HCT116 (cell line): Measurements from ENCODE around the gene ADIPOR2. TPM values are rescaled to one million over a fixed set of nuclear protein-coding genes. Genes with fewer than 3 reads are reported as not detected.

Experiments used
- ATAC-seq: fragments of 200-7000 bp; cut with Tn5 transposase; 2 replicates; pipeline ENCODE4 v1.9.1; 2020; ENCODE audit warnings: mild to moderate bottlenecking, moderate library complexity
- BruUV-seq: library from RNA; stranded (reverse); fragments of 400-500 nt; replicated peaks from 2 replicates; lab custom pipeline; 2021; lab: Mats Ljungman, UMichigan
- CTCF ChIA-PET: fragments of 300-600 bp; sonication (Branson Sonifier 250); formaldehyde crosslinking; loops from one replicate; lab custom pipeline; 2021; ENCODE audit warnings: antibody characterized with exemption; lab: Charles Lee
- POLR2A ChIA-PET: fragments of 300-600, 350-600 bp; sonication (Branson Sonifier 250); formaldehyde crosslinking; loops from one replicate; lab custom pipeline; 2021; ENCODE audit warnings: antibody characterized with exemption; lab: Charles Lee
- RAD21 ChIA-PET, 2 experiments: fragments of 300-600 bp; sonication (Branson Sonifier 250); formaldehyde crosslinking; loops; one replicate each; lab custom pipeline; 2023; ENCODE audit warnings: low total read pairs in 2 of 2; ENCODE audit not compliant: uncharacterized antibody in 2 of 2, unreplicated experiment in 2 of 2, low non-redundant PET in 1 of 2; lab: Charles Lee
- DNase-seq: peaks from one replicate; pipeline ENCODE4 v3.0.0-alpha.2; 2010; ENCODE audit warnings: low read depth, low spot score
- H2AFZ ChIP-seq: fragments of 200-600 bp; shearing (Covaris generic), sonication (generic); 2 replicates; pipeline ENCODE4 v1.6.1; 2017; ENCODE audit warnings: low read depth, mixed run types, mixed read lengths, antibody characterized with exemption, low read length; ENCODE audit not compliant: poor library complexity, severe bottlenecking
- H3K27ac ChIP-seq: 2 replicates; pipeline ENCODE4 v1.5.1; 2012; ENCODE audit warnings: low read depth, low read length
- H3K27me3 ChIP-seq: fragments of 200-600 bp; sonication (generic); 2 replicates; pipeline ENCODE4 v1.6.1; 2016; ENCODE audit warnings: mixed run types, low read length, mixed read lengths; ENCODE audit not compliant: insufficient read depth
- H3K36me3 ChIP-seq, 2 experiments: fragments of 200-500 bp in 1 of 2; fragments of 200-600 bp in 1 of 2; sonication (Bioruptor generic) in 1 of 2; sonication (generic) in 1 of 2; 2 replicates each; pipeline versions ENCODE4 v1.5.1 to v1.6.1; 2014 to 2016; ENCODE audit warnings: low read length in 2 of 2, inconsistent platforms in 1 of 2, mixed read lengths in 1 of 2, mixed run types in 1 of 2; ENCODE audit not compliant: insufficient read depth in 2 of 2, control insufficient read depth in 1 of 2
- H3K4me1 ChIP-seq, 2 experiments: fragments of 200-600 bp in 1 of 2; sonication (generic) in 1 of 2; 2 replicates each; pipeline versions ENCODE4 v1.5.1 to v1.6.1; 2012 to 2017; ENCODE audit warnings: low read length in 2 of 2, inconsistent platforms in 1 of 2, mild to moderate bottlenecking in 1 of 2, mixed read lengths in 1 of 2, mixed run types in 1 of 2, moderate library complexity in 1 of 2; ENCODE audit not compliant: insufficient read depth in 2 of 2, control insufficient read depth in 1 of 2
- H3K4me2 ChIP-seq: fragments of 200-600 bp; sonication (generic); 2 replicates; pipeline ENCODE4 v1.6.1; 2017; ENCODE audit warnings: mixed run types, low read length, mixed read lengths
- H3K4me3 ChIP-seq, 2 experiments: fragments of 200-600 bp in 1 of 2; sonication (generic) in 1 of 2; replicated peaks in 1 of 2; 2 replicates each; pipeline ENCODE4 v1.5.1; 2011 to 2016; ENCODE audit warnings: low read length in 2 of 2, control low read depth in 1 of 2, low read depth in 1 of 2, mild to moderate bottlenecking in 1 of 2, mixed read lengths in 1 of 2, mixed run types in 1 of 2
- H3K79me2 ChIP-seq: fragments of 200-600 bp; sonication (generic); 2 replicates; pipeline ENCODE4 v1.6.1; 2017; ENCODE audit warnings: mild to moderate bottlenecking, mixed run types, low read length, moderate library complexity, mixed read lengths; ENCODE audit not compliant: insufficient read depth
- H3K9ac ChIP-seq: fragments of 200-600 bp; sonication (generic); 2 replicates; pipeline ENCODE4 v1.6.1; 2016; ENCODE audit warnings: low read length, mixed read lengths
- H3K9me2 ChIP-seq: fragments of 200-600 bp; sonication (generic), shearing (Covaris generic); 2 replicates; pipeline ENCODE4 v1.6.1; 2017; ENCODE audit warnings: mixed run types, mild to moderate bottlenecking, moderate library complexity; ENCODE audit not compliant: insufficient read depth
- H3K9me3 ChIP-seq, 2 experiments: fragments of 200-500 bp in 1 of 2; fragments of 200-600 bp in 1 of 2; sonication (Bioruptor generic) in 1 of 2; sonication (generic) in 1 of 2; 2 replicates each; pipeline ENCODE4 v1.6.1; 2014 to 2017; ENCODE audit warnings: low read length in 2 of 2, mixed read lengths in 2 of 2, inconsistent platforms in 1 of 2, low read depth in 1 of 2, mild to moderate bottlenecking in 1 of 2, mixed run types in 1 of 2, moderate library complexity in 1 of 2; ENCODE audit not compliant: control insufficient read depth in 1 of 2, insufficient read depth in 1 of 2
- H4K20me1 ChIP-seq: fragments of 200-600 bp; sonication (generic), shearing (Covaris generic); 2 replicates; pipeline ENCODE4 v1.6.1; 2017; ENCODE audit warnings: mixed run types, mild to moderate bottlenecking, moderate library complexity; ENCODE audit not compliant: insufficient read depth
- ATF3 ChIP-seq: IDR thresholded peaks from 2 replicates; pipeline ENCODE4 v1.6.1; 2012
- CEBPB ChIP-seq: IDR thresholded peaks from 2 replicates; pipeline ENCODE4 v1.6.1; 2012; ENCODE audit warnings: low read depth
- CTCF ChIP-seq, 3 experiments: fragments of 200-600 bp in 1 of 3; sonication (generic) in 1 of 3; IDR thresholded peaks in 2 of 3; conservative IDR thresholded peaks in 1 of 3; 2 replicates each; pipeline ENCODE4 v1.5.1; 2012 to 2017; ENCODE audit warnings: low read depth in 2 of 3, low read length in 2 of 3, antibody characterized with exemption in 1 of 3, borderline replicate concordance in 1 of 3, control low read depth in 1 of 3, mild to moderate bottlenecking in 1 of 3, mixed read lengths in 1 of 3, mixed run types in 1 of 3, moderate library complexity in 1 of 3; ENCODE audit not compliant: insufficient read depth in 1 of 3
- EGR1 ChIP-seq: IDR thresholded peaks from 2 replicates; pipeline ENCODE4 v1.6.1; 2012; ENCODE audit warnings: low read depth
- FOSL1 ChIP-seq: IDR thresholded peaks from 2 replicates; pipeline ENCODE4 v1.6.1; 2012; ENCODE audit warnings: low read depth
- MAX ChIP-seq: IDR thresholded peaks from 2 replicates; pipeline ENCODE4 v1.6.1; 2012
- POLR2A ChIP-seq: IDR thresholded peaks from 2 replicates; pipeline ENCODE4 v1.7.0; 2011; ENCODE audit warnings: borderline replicate concordance; ENCODE audit not compliant: insufficient read depth, insufficient read length; ENCODE audit errors: extremely low read depth
- POLR2AphosphoS5 ChIP-seq: IDR thresholded peaks from 2 replicates; pipeline ENCODE4 v1.6.1; 2011; ENCODE audit warnings: mild to moderate bottlenecking, low read depth, low read length, moderate library complexity
- SP1 ChIP-seq: IDR thresholded peaks from 2 replicates; pipeline ENCODE4 v1.6.1; 2012; ENCODE audit warnings: low read depth
- ZBTB33 ChIP-seq: IDR thresholded peaks from 2 replicates; pipeline ENCODE4 v1.6.1; 2011; ENCODE audit warnings: mild to moderate bottlenecking, low read length, moderate library complexity; ENCODE audit not compliant: insufficient replicate concordance; ENCODE audit errors: extremely low read depth
- ZFX ChIP-seq: fragments of 450-650 bp; IDR thresholded peaks from 2 replicates; pipeline ENCODE4 v1.6.1; 2017
- ZNF274 ChIP-seq: fragments of 200-500 bp; sonication (Bioruptor generic); IDR thresholded peaks from 2 replicates; pipeline ENCODE4 v1.6.1; 2014; ENCODE audit warnings: mild to moderate bottlenecking, low read depth, low read length, inconsistent platforms
- intact Hi-C: fragments of 100-400 bp; cut with micrococcal nuclease; formaldehyde crosslinking; loops from 2 replicates; pipeline ENCODE4 v1.10.0; 2022
- total RNA-seq: library from RNA; stranded (reverse); gene quantifications from one replicate; pipeline ENCODE4 v1.2.1, GENCODE V29; 2021; ENCODE audit not compliant: unreplicated experiment

The ADIPOR2 gene
- total RNA-seq, 1 experiment from 2014 or later, result 69.9 TPM

- intact Hi-C loops, result no loop called here
- RAD21 ChIA-PET, result no interaction called here
Observed at GRCh38 chr12:1822699-1823098, 131.8 kb downstream of the ADIPOR2 start.

More at GRCh38 chr12:1822699-1823098, 131.8 kb downstream of the ADIPOR2 start:
- no peak overlapping the region for H2AFZ ChIP-seq
- no peak overlapping the region for H3K4me3 ChIP-seq
- no TSS peak for BruUV-seq
- no peak overlapping the region for H3K9ac ChIP-seq
- ATAC-seq (no peak), DNase-seq (no peak)
- H3K27me3 ChIP-seq, result peaks cover 6% of the 10 kb centered on the region; the same call in 1 of the 2 replicates
- no peaks in the 10 kb centered on the region for H3K9me2 ChIP-seq
- H3K4me2 ChIP-seq, result no peak overlapping the region
- ChIA-PET POLR2A (no interaction called here), CTCF (no interaction called here)
- H3K27ac ChIP-seq, result no peak overlapping the region
- H3K36me3 ChIP-seq, result no peaks in the 10 kb centered on the region
- no peaks in the 10 kb centered on the region for H4K20me1 ChIP-seq
- no peaks in the 10 kb centered on the region for H3K4me1 ChIP-seq
- no peaks in the 10 kb centered on the region for H3K9me3 ChIP-seq
- TF ChIP-seq SP1, result no peak
- no peak for TF ChIP-seq MAX
- TF ChIP-seq EGR1, result no peak
- no peak for TF ChIP-seq CTCF (IDR thresholded peaks at IDR 0.05 in 2 of 3, conservative IDR thresholded peaks at IDR 0.05 in 1 of 3; ENCODE audit: borderline replicate concordance in 1 of 3, insufficient read depth in 1 of 3, low read depth in 2 of 3, low read length in 2 of 3)
- no peak for TF ChIP-seq ZNF274
- TF ChIP-seq POLR2A, result no peak
- TF ChIP-seq CEBPB, result no peak
- no peak for TF ChIP-seq ATF3
- no peak for TF ChIP-seq FOSL1
- TF ChIP-seq POLR2AphosphoS5, result no peak
- TF ChIP-seq ZFX, result no peak
- TF ChIP-seq ZBTB33, result no peak
- no peaks in the 10 kb centered on the region for H3K79me2 ChIP-seq
